Measurements from ENCODE around the gene UBAP1. TPM values are rescaled to one million over a fixed set of nuclear protein-coding genes. Genes with fewer than 3 reads are reported as not detected.

Gene UBAP1
- total and polyA plus RNA-seq, 9 of the 15 experiments (the other 6 are each of a cell fraction or from before 2014, with no cell fraction given), result 1.3 to 33.4 (median 16.5) TPM

DNA sequence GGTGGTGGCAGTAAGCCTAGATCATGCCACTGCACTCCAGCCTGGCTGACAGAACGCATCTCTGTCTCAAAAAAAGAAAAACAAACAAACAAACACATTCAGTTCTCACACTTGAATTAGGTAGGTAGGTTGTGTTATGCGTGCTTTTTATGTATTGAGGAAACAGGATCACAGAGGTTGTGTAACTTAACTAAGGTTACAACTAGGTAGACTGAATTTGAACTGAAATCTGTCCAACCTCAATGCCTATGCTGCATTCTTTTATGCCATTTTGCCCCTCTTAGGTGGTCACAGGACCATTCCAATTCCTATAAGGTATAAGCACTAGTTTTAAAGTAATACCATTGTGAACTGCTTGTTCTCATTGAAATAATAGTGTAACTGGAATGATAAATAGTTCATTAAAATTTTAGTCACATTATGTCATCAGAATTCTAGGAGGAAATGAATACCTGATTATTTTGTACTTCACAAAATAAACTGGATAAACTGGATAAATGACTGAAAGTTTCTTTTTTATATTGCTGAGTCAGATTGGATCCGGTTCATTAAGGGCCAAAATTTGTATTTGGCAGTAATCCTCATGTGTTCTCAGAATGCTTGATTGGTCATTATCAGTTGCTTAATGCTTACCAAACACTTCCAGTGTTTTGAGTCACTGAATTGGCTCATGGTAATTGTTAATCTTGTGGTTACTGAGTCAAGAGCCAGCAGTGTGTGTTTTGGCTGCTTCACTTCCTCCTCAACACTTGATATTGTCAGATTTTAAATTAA is 7.1 kb downstream of the UBAP1 start:
- ChIA-PET POLR2A (no interaction called here), CTCF (ENCODE audit: low intra/inter-chr PET ratio) (no interaction called here)
- peaks cover 66% of the 10 kb centered on the region for H3K79me2 ChIP-seq (ENCODE audit: control insufficient read depth, insufficient read depth, low read length)
- DNase-seq (ENCODE audit: extremely low read depth in 1 of 4, low spot score in 3 of 4), result peak in 2 of 4 experiments; percentile 28 to 44
- peak overlapping the region; percentile 12; the same call in 1 of the 3 replicates for H3K27ac ChIP-seq (ENCODE audit: extremely low read depth, low read depth, low read length)
- peaks cover 6% of the 10 kb centered on the region; the same call in 1 of the 2 replicates for H4K20me1 ChIP-seq (replicated peaks; ENCODE audit: control insufficient read depth, insufficient read depth, low read length)
- peak; percentile 58 for FAIRE-seq
- no peaks in the 10 kb centered on the region for H3K27me3 ChIP-seq (ENCODE audit: control insufficient read depth in 2 of 2, insufficient read depth in 2 of 2, low read length in 2 of 2)
- ATAC-seq, result peak; percentile 68
- peaks cover 0 to 9% of the 10 kb centered on the region in 2 experiments; a peak in 3 of 5 replicates for H3K4me1 ChIP-seq (replicated peaks in 1 of 2; ENCODE audit: control insufficient read depth in 2 of 2, insufficient read depth in 2 of 2, low read length in 2 of 2)
- no peaks in the 10 kb centered on the region for H3K9me1 ChIP-seq (ENCODE audit: control insufficient read depth, insufficient read depth, low read length)
- no peak overlapping the region for H3K9ac ChIP-seq (ENCODE audit: insufficient read depth in 1 of 2, low read depth in 2 of 2, low read length in 2 of 2)
- peaks cover 13% of the 10 kb centered on the region; the same call in 1 of the 3 replicates for H3K36me3 ChIP-seq (ENCODE audit: control insufficient read depth, insufficient read depth, low read length)
- no peak overlapping the region for H2AFZ ChIP-seq (ENCODE audit: low read depth, low read length)
- H3K9me3 ChIP-seq (replicated peaks; ENCODE audit: control insufficient read depth, insufficient read depth, low read depth, low read length), result no peaks in the 10 kb centered on the region
- H3K4me2 ChIP-seq (ENCODE audit: insufficient read depth, low read length), result peak overlapping the region; percentile 3; the same call in 1 of the 2 replicates
- no TSS peak for BruUV-seq (replicated peaks)
- intact Hi-C loops (cut with micrococcal nuclease) (loop anchor here (5.0 kb wide), 1 partner anchor 59 kb away; the partner anchor contains the start of gene DCAF12), in situ Hi-C loops (cut with MboI) (no loop called here)
- H3K4me3 ChIP-seq, result no peak overlapping the region
- 27% methylated on average over 2 of the region's 3 CpGs for WGBS (ENCODE audit: insufficient coverage, low coverage, missing lambda C conversion rate)
- TF ChIP-seq TRIM24 (IDR thresholded peaks at IDR 0.05) (no peak), NUFIP1 (IDR thresholded peaks at IDR 0.05; ENCODE audit: partially characterized antibody) (no peak), ZEB2 (IDR thresholded peaks at IDR 0.05) (no peak), ETV1 (tag; conservative IDR thresholded peaks at IDR 0.05; ENCODE audit: low read depth) (peak; percentile 31; the same call in 1 of the 2 replicates), FOXK2 (conservative IDR thresholded peaks at IDR 0.05 in 1 of 2, IDR thresholded peaks at IDR 0.05 in 1 of 2; ENCODE audit: low read depth in 2 of 2) (no peak), KLF16 (IDR thresholded peaks at IDR 0.05) (no peak), ARHGAP35 (IDR thresholded peaks at IDR 0.05; ENCODE audit: partially characterized antibody) (no peak), ZNF589 (CRISPR knock-in tag; IDR thresholded peaks at IDR 0.05; ENCODE audit: low read depth) (no peak), SMARCA4 (IDR thresholded peaks at IDR 0.05) (0 out of 2 replicates have a peak, but pooled peaks have one; percentile 49), ZNF263 (CRISPR knock-in tag; IDR thresholded peaks at IDR 0.05; ENCODE audit: borderline replicate concordance) (no peak), L3MBTL2 (IDR thresholded peaks at IDR 0.05) (no peak), MAFG (tag; conservative IDR thresholded peaks at IDR 0.05) (peak; percentile 69), GTF2A2 (tag; IDR thresholded peaks at IDR 0.05) (no peak), NFATC3 (IDR thresholded peaks at IDR 0.05) (no peak), ZNF12 (CRISPR knock-in tag; IDR thresholded peaks at IDR 0.05) (no peak), MAFF (IDR thresholded peaks at IDR 0.05; ENCODE audit: low read length) (peak; percentile 51; the same call in 1 of the 2 replicates), FOSL1 (tag; conservative IDR thresholded peaks at IDR 0.05) (peak; percentile 82), SPI1 (IDR thresholded peaks at IDR 0.05; ENCODE audit: borderline replicate concordance, low read depth, low read length) (peak; percentile 58; the same call in 1 of the 2 replicates), CC2D1A (IDR thresholded peaks at IDR 0.05) (no peak), BHLHE40 (IDR thresholded peaks at IDR 0.05; ENCODE audit: low read length) (no peak), SMARCE1 (IDR thresholded peaks at IDR 0.05) (0 out of 2 replicates have a peak, but pooled peaks have one; percentile 25), NELFE (IDR thresholded peaks at IDR 0.05; ENCODE audit: insufficient read depth, insufficient read length) (no peak), ZNF764 (CRISPR knock-in tag; IDR thresholded peaks at IDR 0.05; ENCODE audit: low read depth) (no peak)
- TF ChIP-seq, protein P1, sequence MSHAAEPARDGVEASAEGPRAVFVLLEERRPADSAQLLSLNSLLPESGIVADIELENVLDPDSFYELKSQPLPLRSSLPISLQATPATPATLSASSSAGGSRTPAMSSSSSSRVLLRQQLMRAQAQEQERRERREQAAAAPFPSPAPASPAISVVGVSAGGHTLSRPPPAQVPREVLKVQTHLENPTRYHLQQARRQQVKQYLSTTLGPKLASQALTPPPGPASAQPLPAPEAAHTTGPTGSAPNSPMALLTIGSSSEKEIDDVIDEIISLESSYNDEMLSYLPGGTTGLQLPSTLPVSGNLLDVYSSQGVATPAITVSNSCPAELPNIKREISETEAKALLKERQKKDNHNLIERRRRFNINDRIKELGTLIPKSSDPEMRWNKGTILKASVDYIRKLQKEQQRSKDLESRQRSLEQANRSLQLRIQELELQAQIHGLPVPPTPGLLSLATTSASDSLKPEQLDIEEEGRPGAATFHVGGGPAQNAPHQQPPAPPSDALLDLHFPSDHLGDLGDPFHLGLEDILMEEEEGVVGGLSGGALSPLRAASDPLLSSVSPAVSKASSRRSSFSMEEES (CRISPR knock-in tag; IDR thresholded peaks at IDR 0.05), result no peak
- TF ChIP-seq, protein P2, sequence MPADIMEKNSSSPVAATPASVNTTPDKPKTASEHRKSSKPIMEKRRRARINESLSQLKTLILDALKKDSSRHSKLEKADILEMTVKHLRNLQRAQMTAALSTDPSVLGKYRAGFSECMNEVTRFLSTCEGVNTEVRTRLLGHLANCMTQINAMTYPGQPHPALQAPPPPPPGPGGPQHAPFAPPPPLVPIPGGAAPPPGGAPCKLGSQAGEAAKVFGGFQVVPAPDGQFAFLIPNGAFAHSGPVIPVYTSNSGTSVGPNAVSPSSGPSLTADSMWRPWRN (IDR thresholded peaks at IDR 0.05; ENCODE audit: low read depth), result no peak
